Keratinocyte (primary cell): ENCODE data around the gene MMP2. TPM values are rescaled to one million over a fixed set of nuclear protein-coding genes. Genes with fewer than 3 reads are reported as not detected.

Experiments used
- DNase-seq: peaks from one replicate; pipeline ENCODE4 v3.0.0-alpha.2; 2011; ENCODE audit warnings: low read depth, missing footprints, low spot score
- FAIRE-seq: peaks from 2 replicates; lab custom pipeline; 2011; peaks lifted over from hg19 to GRCh38; lab: Jason Lieb, UNC
- H2AFZ ChIP-seq: 2 replicates; pipeline ENCODE4 v1.6.0; 2012; ENCODE audit warnings: low read length, control low read depth, inconsistent platforms; ENCODE audit not compliant: control insufficient read depth
- H3K27ac ChIP-seq: 2 replicates; pipeline ENCODE4 v1.5.1; 2011; ENCODE audit warnings: low read length; ENCODE audit not compliant: control insufficient read depth, insufficient read depth
- H3K27me3 ChIP-seq: 3 replicates; pipeline ENCODE4 v1.6.0; 2011; ENCODE audit warnings: low read length; ENCODE audit not compliant: control insufficient read depth, insufficient read depth; ENCODE audit errors: extremely low read depth
- H3K36me3 ChIP-seq, 2 experiments: 2 replicates in 1 of 2; 3 replicates in 1 of 2; pipeline ENCODE4 v1.5.1; 2011; ENCODE audit warnings: low read length in 2 of 2, mild to moderate bottlenecking in 1 of 2; ENCODE audit not compliant: control insufficient read depth in 2 of 2, insufficient read depth in 2 of 2; ENCODE audit errors: extremely low read depth in 1 of 2
- H3K4me1 ChIP-seq: 3 replicates; pipeline ENCODE4 v1.5.1; 2011; ENCODE audit warnings: low read length; ENCODE audit not compliant: control insufficient read depth, insufficient read depth; ENCODE audit errors: extremely low read depth
- H3K4me2 ChIP-seq: 3 replicates; pipeline ENCODE4 v1.6.0; 2011; ENCODE audit warnings: low read depth, low read length; ENCODE audit not compliant: control insufficient read depth, insufficient read depth; ENCODE audit errors: extremely low read depth
- H3K4me3 ChIP-seq, 3 experiments: fragments of 200-600 bp in 1 of 3; sonication (generic) in 1 of 3; 2 replicates in 2 of 3; 3 replicates in 1 of 3; pipeline ENCODE4 v1.5.1; 2011 to 2016; ENCODE audit warnings: low read length in 3 of 3, mild to moderate bottlenecking in 3 of 3, control low read depth in 2 of 3, inconsistent platforms in 1 of 3, low read depth in 1 of 3, mixed read lengths in 1 of 3, mixed run types in 1 of 3, moderate library complexity in 1 of 3; ENCODE audit not compliant: control insufficient read depth in 2 of 3, insufficient read depth in 2 of 3; ENCODE audit errors: extremely low read depth in 1 of 3
- H3K79me2 ChIP-seq: 2 replicates; pipeline ENCODE4 v1.6.0; 2012; ENCODE audit warnings: low read length; ENCODE audit not compliant: control insufficient read depth, insufficient read depth
- H3K9ac ChIP-seq: 3 replicates; pipeline ENCODE4 v1.6.0; 2011; ENCODE audit warnings: low read length; ENCODE audit not compliant: control insufficient read depth, insufficient read depth; ENCODE audit errors: extremely low read depth
- H3K9me1 ChIP-seq: 3 replicates; pipeline ENCODE4 v1.6.0; 2011; ENCODE audit warnings: low read length; ENCODE audit not compliant: control insufficient read depth, insufficient read depth; ENCODE audit errors: extremely low read depth
- H3K9me3 ChIP-seq: 2 replicates; pipeline ENCODE4 v1.5.1; 2012; ENCODE audit warnings: low read depth, low read length; ENCODE audit not compliant: control insufficient read depth
- H4K20me1 ChIP-seq: 3 replicates; pipeline ENCODE4 v1.6.0; 2011; ENCODE audit warnings: low read length; ENCODE audit not compliant: control insufficient read depth, insufficient read depth; ENCODE audit errors: extremely low read depth
- EZH2 ChIP-seq: IDR thresholded peaks from one replicate; pipeline ENCODE4 v1.6.1; 2012; ENCODE audit warnings: inconsistent platforms, mild to moderate bottlenecking, low read length, moderate library complexity
- dilution Hi-C: fragments of 300-500 bp; cut with MboI; formaldehyde crosslinking; loops from one replicate; pipeline ENCODE4 v1.7.0; 2020; ENCODE audit warnings: low sequenced_read_pairs; ENCODE audit not compliant: extremely low pct_ligation_motif_present
- polyA plus RNA-seq, 5 experiments: library from polyadenylated mRNA; depleted of rRNA in 3 of 5; stranded (reverse) in 3 of 5; stranded (forward) in 1 of 5; unstranded in 1 of 5; fragments of >200 nt; gene quantifications; 1 replicate in 1 of 5; 2 replicates in 3 of 5; 3 replicates in 1 of 5; pipeline versions ENCODE4 v1.2.1 to v1.2.3, GENCODE V29; 2011 to 2012; ENCODE audit warnings: missing spikeins in 2 of 5, low read depth in 1 of 5, low replicate concordance in 1 of 5
- TF ChIP-seq, protein P1 (sequence below), 3 experiments: IDR thresholded peaks in 1 of 3; conservative IDR thresholded peaks in 1 of 3; optimal IDR thresholded peaks in 1 of 3; 2 replicates in 2 of 3; 3 replicates in 1 of 3; pipeline versions ENCODE3 to v1.5.1; 2011; ENCODE audit warnings: low read length in 3 of 3, mild to moderate bottlenecking in 3 of 3, moderate library complexity in 2 of 3, control low read depth in 1 of 3, inconsistent platforms in 1 of 3; ENCODE audit not compliant: insufficient read depth in 2 of 3; ENCODE audit errors: extremely low read depth in 1 of 3

The MMP2 gene
- polyA plus RNA-seq, 1 donor (not counting 4 experiments of a cell fraction or from before 2014, with no cell fraction given), result 59.2 TPM

GRCh38 chr16:55497558-55497957, 18.6 kb downstream of the MMP2 start:
- Histone ChIP-seq H3K9ac (peak overlapping the region; percentile 39), H3K27me3 (no peaks in the 10 kb centered on the region), H3K36me3 (no peaks in the 10 kb centered on the region), H4K20me1 (no peaks in the 10 kb centered on the region), H3K9me1 (no peaks in the 10 kb centered on the region), H3K4me1 (peaks cover 76% of the 10 kb centered on the region), H2AFZ (peak overlapping the region; percentile 1), H3K79me2 (no peaks in the 10 kb centered on the region), H3K4me2 (peak overlapping the region; percentile 35), H3K4me3 (no peak overlapping the region), H3K27ac (peak overlapping the region; percentile 28), H3K9me3 (no peaks in the 10 kb centered on the region)
- dilution Hi-C loops, result no loop called here
- no peak for TF ChIP-seq EZH2
- TF ChIP-seq, protein P1, sequence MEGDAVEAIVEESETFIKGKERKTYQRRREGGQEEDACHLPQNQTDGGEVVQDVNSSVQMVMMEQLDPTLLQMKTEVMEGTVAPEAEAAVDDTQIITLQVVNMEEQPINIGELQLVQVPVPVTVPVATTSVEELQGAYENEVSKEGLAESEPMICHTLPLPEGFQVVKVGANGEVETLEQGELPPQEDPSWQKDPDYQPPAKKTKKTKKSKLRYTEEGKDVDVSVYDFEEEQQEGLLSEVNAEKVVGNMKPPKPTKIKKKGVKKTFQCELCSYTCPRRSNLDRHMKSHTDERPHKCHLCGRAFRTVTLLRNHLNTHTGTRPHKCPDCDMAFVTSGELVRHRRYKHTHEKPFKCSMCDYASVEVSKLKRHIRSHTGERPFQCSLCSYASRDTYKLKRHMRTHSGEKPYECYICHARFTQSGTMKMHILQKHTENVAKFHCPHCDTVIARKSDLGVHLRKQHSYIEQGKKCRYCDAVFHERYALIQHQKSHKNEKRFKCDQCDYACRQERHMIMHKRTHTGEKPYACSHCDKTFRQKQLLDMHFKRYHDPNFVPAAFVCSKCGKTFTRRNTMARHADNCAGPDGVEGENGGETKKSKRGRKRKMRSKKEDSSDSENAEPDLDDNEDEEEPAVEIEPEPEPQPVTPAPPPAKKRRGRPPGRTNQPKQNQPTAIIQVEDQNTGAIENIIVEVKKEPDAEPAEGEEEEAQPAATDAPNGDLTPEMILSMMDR (optimal IDR thresholded peaks at IDR 0.05 in 1 of 3, IDR thresholded peaks at IDR 0.05 in 1 of 3, conservative IDR thresholded peaks at IDR 0.05 in 1 of 3; ENCODE audit: extremely low read depth in 1 of 3, insufficient read depth in 2 of 3, low read length in 3 of 3), result no peak
- peak; percentile 71 for FAIRE-seq
- DNase-seq, result no peak

- Histone ChIP-seq H3K4me3 (no peak overlapping the region), H3K79me2 (no peaks in the 10 kb centered on the region), H3K27me3 (no peaks in the 10 kb centered on the region), H3K36me3 (no peaks in the 10 kb centered on the region), H2AFZ (no peak overlapping the region), H3K9me1 (no peaks in the 10 kb centered on the region), H4K20me1 (no peaks in the 10 kb centered on the region), H3K4me2 (peak overlapping the region; percentile 35), H3K27ac (no peak overlapping the region), H3K9me3 (no peaks in the 10 kb centered on the region), H3K4me1 (peaks cover 81% of the 10 kb centered on the region), H3K9ac (peak overlapping the region; percentile 39)
- TF ChIP-seq EZH2, result no peak
- TF ChIP-seq, protein P1 (optimal IDR thresholded peaks at IDR 0.05 in 1 of 3, IDR thresholded peaks at IDR 0.05 in 1 of 3, conservative IDR thresholded peaks at IDR 0.05 in 1 of 3; ENCODE audit: extremely low read depth in 1 of 3, insufficient read depth in 2 of 3, low read length in 3 of 3), result no peak
- FAIRE-seq (peak; percentile 71), DNase-seq (no peak)
- dilution Hi-C loops, result no loop called here
Measured at GRCh38 chr16:55498101-55498500, 19.1 kb downstream of the MMP2 start.
